PC-9 (cell line): ENCODE results near the gene MAML3. TPM values are rescaled to one million over a fixed set of nuclear protein-coding genes. Genes with fewer than 3 reads are reported as not detected.

Experiments used
- BruUV-seq: library from RNA; stranded (reverse); fragments of 400-500 nt; replicated peaks from 2 replicates; lab custom pipeline; 2021; lab: Mats Ljungman, UMichigan
- CTCF ChIA-PET: fragments of 300-600 bp; sonication (Branson Sonifier 250); formaldehyde crosslinking; loops from one replicate; lab custom pipeline; 2022; ENCODE audit warnings: antibody characterized with exemption; lab: Charles Lee
- POLR2A ChIA-PET: fragments of 300-600 bp; sonication (Branson Sonifier 250); formaldehyde crosslinking; loops from one replicate; lab custom pipeline; 2022; ENCODE audit warnings: antibody characterized with exemption; ENCODE audit not compliant: unreplicated experiment; lab: Charles Lee
- DNase-seq, 2 experiments: peaks; one replicate each; pipeline versions ENCODE4 v3.0.0 to v3.0.0-alpha.2; 2015 to 2022; ENCODE audit warnings: mixed read lengths in 1 of 2
- H2AFZ ChIP-seq: fragments of 200-600 bp; sonication (generic); 2 replicates; pipeline ENCODE4 v1.8.1; 2017; ENCODE audit warnings: antibody characterized with exemption
- H3F3A ChIP-seq: fragments of 200-600 bp; sonication (generic); 2 replicates; pipeline ENCODE4 v1.8.1; 2017; ENCODE audit warnings: antibody characterized with exemption, mild to moderate bottlenecking, low read depth; ENCODE audit not compliant: insufficient read depth
- H3K27ac ChIP-seq: fragments of 200-600 bp; sonication (generic); 2 replicates; pipeline ENCODE4 v1.6.1; 2016; ENCODE audit warnings: mixed run types
- H3K27me3 ChIP-seq: fragments of 200-600 bp; sonication (generic); 2 replicates; pipeline ENCODE4 v1.6.1; 2016; ENCODE audit warnings: low read depth, mixed run types; ENCODE audit not compliant: insufficient read depth
- H3K36me3 ChIP-seq: fragments of 200-600 bp; sonication (generic); 2 replicates; pipeline ENCODE4 v1.6.1; 2016; ENCODE audit warnings: low read depth, mixed run types
- H3K4me1 ChIP-seq: fragments of 200-600 bp; sonication (generic); replicated peaks from 2 replicates; pipeline ENCODE4 v1.6.1; 2016; ENCODE audit warnings: mixed run types; ENCODE audit not compliant: insufficient read depth
- H3K4me2 ChIP-seq: fragments of 200-600 bp; sonication (generic); 2 replicates; pipeline ENCODE4 v1.6.1; 2017; ENCODE audit warnings: mixed run types
- H3K4me3 ChIP-seq: fragments of 200-600 bp; sonication (generic); 2 replicates; pipeline ENCODE4 v1.6.1; 2016; ENCODE audit warnings: mixed run types
- H3K79me2 ChIP-seq: fragments of 200-600 bp; sonication (generic); 2 replicates; pipeline ENCODE4 v1.6.1; 2017; ENCODE audit warnings: low read depth, mixed run types
- H3K9me2 ChIP-seq: fragments of 200-600 bp; sonication (generic); 2 replicates; pipeline ENCODE4 v1.8.1; 2017; ENCODE audit warnings: mild to moderate bottlenecking; ENCODE audit not compliant: insufficient read depth
- H3K9me3 ChIP-seq: fragments of 200-600 bp; sonication (generic); 2 replicates; pipeline ENCODE4 v1.8.1; 2016; ENCODE audit warnings: low read depth; ENCODE audit not compliant: insufficient read depth
- H4K20me1 ChIP-seq: fragments of 200-600 bp; sonication (generic); 2 replicates; pipeline ENCODE4 v1.8.1; 2017; ENCODE audit not compliant: insufficient read depth
- EZH2 ChIP-seq: fragments of 200-600 bp; sonication (generic); IDR thresholded peaks from 2 replicates; pipeline ENCODE4 v1.8.0; 2017; ENCODE audit warnings: antibody characterized with exemption, low read depth
- intact Hi-C: fragments of 100-400 bp; cut with micrococcal nuclease; formaldehyde crosslinking; loops from one replicate; pipeline ENCODE4 v1.10.0; 2022; ENCODE audit not compliant: unreplicated experiment
- total RNA-seq: library from RNA; stranded (reverse); gene quantifications from 2 replicates; pipeline ENCODE4 v1.2.3, GENCODE V29; 2021
- TF ChIP-seq, protein P1 (sequence below): fragments of 200-600 bp; sonication (generic); conservative IDR thresholded peaks from 2 replicates; pipeline ENCODE4 v1.6.1; 2017; ENCODE audit warnings: mixed run types, antibody characterized with exemption, mild to moderate bottlenecking, moderate library complexity

The MAML3 gene
- total RNA-seq, 1 experiment from 2014 or later = 15.2 TPM

DNA sequence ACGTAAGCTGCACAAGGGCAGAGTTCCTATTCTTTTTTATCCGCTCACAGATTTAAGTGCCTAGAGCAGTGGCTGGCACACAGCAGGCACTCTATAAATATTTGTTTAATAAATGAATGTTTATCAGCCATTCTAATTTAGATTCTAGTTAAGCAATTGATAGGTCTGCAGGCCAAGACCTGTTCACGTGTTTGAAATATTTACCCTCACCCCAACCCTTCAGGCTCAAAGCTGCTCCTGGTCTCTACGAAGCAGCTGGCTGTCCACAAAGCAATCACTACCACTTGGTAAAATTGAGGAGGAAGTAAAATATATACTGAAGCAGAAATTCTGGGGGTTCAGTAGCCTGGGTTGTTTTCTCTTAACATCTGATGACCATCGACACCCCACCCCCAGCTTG, 330.2 kb downstream of the MAML3 start:
- intact Hi-C loops = no loop called here
- Histone ChIP-seq H3K79me2 (no peaks in the 10 kb centered on the region), H3K4me2 (no peak overlapping the region), H3K4me1 (no peaks in the 10 kb centered on the region), H2AFZ (no peak overlapping the region), H3K36me3 (no peaks in the 10 kb centered on the region), H3K9me2 (no peaks in the 10 kb centered on the region), H3K4me3 (no peak overlapping the region), H3K27me3 (no peaks in the 10 kb centered on the region), H3F3A (no peaks in the 10 kb centered on the region), H4K20me1 (no peaks in the 10 kb centered on the region), H3K9me3 (no peaks in the 10 kb centered on the region), H3K27ac (no peak overlapping the region)
- TF ChIP-seq, protein P1, sequence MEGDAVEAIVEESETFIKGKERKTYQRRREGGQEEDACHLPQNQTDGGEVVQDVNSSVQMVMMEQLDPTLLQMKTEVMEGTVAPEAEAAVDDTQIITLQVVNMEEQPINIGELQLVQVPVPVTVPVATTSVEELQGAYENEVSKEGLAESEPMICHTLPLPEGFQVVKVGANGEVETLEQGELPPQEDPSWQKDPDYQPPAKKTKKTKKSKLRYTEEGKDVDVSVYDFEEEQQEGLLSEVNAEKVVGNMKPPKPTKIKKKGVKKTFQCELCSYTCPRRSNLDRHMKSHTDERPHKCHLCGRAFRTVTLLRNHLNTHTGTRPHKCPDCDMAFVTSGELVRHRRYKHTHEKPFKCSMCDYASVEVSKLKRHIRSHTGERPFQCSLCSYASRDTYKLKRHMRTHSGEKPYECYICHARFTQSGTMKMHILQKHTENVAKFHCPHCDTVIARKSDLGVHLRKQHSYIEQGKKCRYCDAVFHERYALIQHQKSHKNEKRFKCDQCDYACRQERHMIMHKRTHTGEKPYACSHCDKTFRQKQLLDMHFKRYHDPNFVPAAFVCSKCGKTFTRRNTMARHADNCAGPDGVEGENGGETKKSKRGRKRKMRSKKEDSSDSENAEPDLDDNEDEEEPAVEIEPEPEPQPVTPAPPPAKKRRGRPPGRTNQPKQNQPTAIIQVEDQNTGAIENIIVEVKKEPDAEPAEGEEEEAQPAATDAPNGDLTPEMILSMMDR = no peak
- no peak for TF ChIP-seq EZH2
- DNase-seq = no peak
- no TSS peak for BruUV-seq
- CTCF ChIA-PET = no interaction called here
- POLR2A ChIA-PET = no interaction called here

DNA sequence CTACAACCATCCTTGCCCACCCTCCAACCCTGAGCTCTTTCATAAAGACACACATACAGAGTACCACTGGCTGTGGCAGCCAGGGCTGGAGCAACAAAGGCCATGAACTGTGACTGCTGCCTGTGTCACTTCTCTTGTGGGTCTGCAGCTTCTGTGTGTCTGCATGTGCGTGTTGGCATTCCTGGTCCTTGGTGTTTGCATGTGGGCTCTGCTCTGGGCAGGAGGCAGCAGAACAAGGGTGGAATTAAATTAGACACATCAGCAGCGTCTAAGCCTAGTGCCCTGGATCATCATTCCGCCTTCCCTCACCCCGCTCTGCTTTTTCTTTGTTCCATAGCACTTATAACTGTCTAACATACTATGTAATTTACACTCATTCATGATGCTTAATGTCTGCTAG, 330.6 kb downstream of the MAML3 start:
- Histone ChIP-seq H3K9me2 (no peaks in the 10 kb centered on the region), H2AFZ (no peak overlapping the region), H3K36me3 (no peaks in the 10 kb centered on the region), H3K27ac (no peak overlapping the region), H3K9me3 (no peaks in the 10 kb centered on the region), H3F3A (no peaks in the 10 kb centered on the region), H3K4me3 (no peak overlapping the region), H4K20me1 (no peaks in the 10 kb centered on the region), H3K27me3 (no peaks in the 10 kb centered on the region), H3K4me2 (no peak overlapping the region), H3K4me1 (no peaks in the 10 kb centered on the region), H3K79me2 (no peaks in the 10 kb centered on the region)
- no peak for TF ChIP-seq EZH2
- TF ChIP-seq, protein P1 = no peak
- BruUV-seq = no TSS peak
- ChIA-PET CTCF (no interaction called here), POLR2A (interaction anchor here (0.5 kb wide), 1 partner anchor 275 kb away, joined by 4 read pairs; no protein-coding TSS in a partner anchor)
- no peak for DNase-seq
- intact Hi-C loops = no loop called here

DNA sequence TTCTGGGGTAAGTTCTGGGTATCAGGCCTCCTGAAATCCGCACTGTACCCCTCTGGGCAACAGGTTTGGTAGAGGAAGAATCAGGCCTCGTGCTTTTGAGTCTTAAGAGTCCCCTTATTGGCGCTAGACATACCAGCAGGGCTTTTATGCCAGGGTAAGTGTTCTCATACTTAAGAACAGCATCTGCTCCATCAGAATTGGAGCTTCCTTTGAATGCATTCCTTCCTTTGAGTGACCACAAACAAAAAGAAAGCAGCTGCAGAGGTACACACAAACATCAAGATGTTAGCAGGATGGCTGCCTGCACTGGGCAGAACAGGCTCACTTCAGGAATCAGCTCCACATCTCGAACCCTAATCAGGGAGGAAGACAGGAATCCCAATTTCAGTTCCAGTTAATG, 331.6 kb downstream of the MAML3 start:
- no TSS peak for BruUV-seq
- H3K4me2 ChIP-seq = no peak overlapping the region
- H3K79me2 ChIP-seq = no peaks in the 10 kb centered on the region
- TF ChIP-seq, protein P1 = no peak
- no peak for TF ChIP-seq EZH2
- no peak overlapping the region for H3K27ac ChIP-seq
- ChIA-PET CTCF (no interaction called here), POLR2A (no interaction called here)
- no peaks in the 10 kb centered on the region for H3F3A ChIP-seq
- H3K27me3 ChIP-seq = no peaks in the 10 kb centered on the region
- H4K20me1 ChIP-seq = no peaks in the 10 kb centered on the region
- no peaks in the 10 kb centered on the region for H3K36me3 ChIP-seq
- no peak overlapping the region for H3K4me3 ChIP-seq
- no peaks in the 10 kb centered on the region for H3K4me1 ChIP-seq
- DNase-seq = no peak
- intact Hi-C loops = no loop called here
- H2AFZ ChIP-seq = no peak overlapping the region
- no peaks in the 10 kb centered on the region for H3K9me2 ChIP-seq
- H3K9me3 ChIP-seq = no peaks in the 10 kb centered on the region
